GM23248 (cell line): Measurements from ENCODE around the gene MED22. TPM values are rescaled to one million over a fixed set of nuclear protein-coding genes. Genes with fewer than 3 reads are reported as not detected.
"Not testable (repeated sequence)": the region's sequence is repeated elsewhere in the genome, so short reads cannot be mapped to it uniquely, and the experiment has no call there.

ENCODE experiments used
- DNase-seq: peaks from one replicate; pipeline ENCODE4 v3.0.0-alpha.2; 2015
- H2AFZ ChIP-seq: fragments of 200-600 bp; sonication (generic); 2 replicates; pipeline ENCODE4 v1.6.1; 2016; ENCODE audit warnings: antibody characterized with exemption
- H3F3A ChIP-seq: fragments of 200-600 bp; sonication (generic); 2 replicates; pipeline ENCODE4 v1.6.1; 2016; ENCODE audit warnings: mild to moderate bottlenecking, antibody characterized with exemption, mixed run types; ENCODE audit not compliant: insufficient read depth
- H3K27ac ChIP-seq: fragments of 200-600 bp; sonication (generic); 2 replicates; pipeline ENCODE4 v1.5.1; 2016; ENCODE audit warnings: mild to moderate bottlenecking
- H3K27me3 ChIP-seq: fragments of 200-600 bp; sonication (generic); replicated peaks from 2 replicates; pipeline ENCODE4 v1.6.1; 2016; ENCODE audit warnings: mild to moderate bottlenecking; ENCODE audit not compliant: insufficient read depth
- H3K36me3 ChIP-seq: fragments of 200-600 bp; sonication (generic); 2 replicates; pipeline ENCODE4 v1.6.1; 2016; ENCODE audit warnings: low read depth, mild to moderate bottlenecking
- H3K4me1 ChIP-seq: fragments of 200-600 bp; sonication (generic); 2 replicates; pipeline ENCODE4 v1.6.1; 2016; ENCODE audit warnings: mild to moderate bottlenecking; ENCODE audit not compliant: insufficient read depth
- H3K4me2 ChIP-seq: fragments of 200-600 bp; sonication (generic); one replicate; pipeline ENCODE4 v1.6.1; 2016; ENCODE audit warnings: mild to moderate bottlenecking; ENCODE audit not compliant: unreplicated experiment
- H3K4me3 ChIP-seq: fragments of 200-600 bp; sonication (generic); 2 replicates; pipeline ENCODE4 v1.5.1; 2016; ENCODE audit warnings: mild to moderate bottlenecking
- H3K79me2 ChIP-seq: fragments of 200-600 bp; sonication (generic); 2 replicates; pipeline ENCODE4 v1.6.1; 2016; ENCODE audit warnings: mild to moderate bottlenecking; ENCODE audit not compliant: insufficient read depth
- H3K9ac ChIP-seq: fragments of 200-600 bp; sonication (generic); 2 replicates; pipeline ENCODE4 v1.6.1; 2016; ENCODE audit warnings: mild to moderate bottlenecking
- H3K9me2 ChIP-seq: fragments of 200-600 bp; sonication (generic); 2 replicates; pipeline ENCODE4 v1.6.1; 2016; ENCODE audit warnings: mixed run types, mild to moderate bottlenecking, moderate library complexity; ENCODE audit not compliant: insufficient read depth
- H3K9me3 ChIP-seq: fragments of 200-600 bp; sonication (generic); one replicate; pipeline ENCODE4 v1.6.1; 2017; ENCODE audit warnings: low read depth
- H4K20me1 ChIP-seq: fragments of 200-600 bp; sonication (generic); 2 replicates; pipeline ENCODE4 v1.6.0; 2016; ENCODE audit not compliant: insufficient read depth
- EZH2 ChIP-seq: fragments of 200-600 bp; sonication (generic); IDR thresholded peaks from 2 replicates; pipeline ENCODE4 v1.6.1; 2018; ENCODE audit warnings: antibody characterized with exemption, mild to moderate bottlenecking; ENCODE audit not compliant: insufficient read depth, poor library complexity, severe bottlenecking
- EZH2phosphoT487 ChIP-seq: fragments of 200-600 bp; sonication (generic); IDR thresholded peaks from 2 replicates; pipeline ENCODE4 v1.6.1; 2018; ENCODE audit warnings: antibody characterized with exemption, moderate library complexity, mild to moderate bottlenecking, low read depth; ENCODE audit not compliant: insufficient read depth
- WGBS, 2 experiments: methylation state at CpG; one replicate each; pipeline ENCODE4 v1.1.6; 2015 to 2017; ENCODE audit warnings: low lambda C conversion rate in 2 of 2, low coverage in 1 of 2; ENCODE audit errors: missing lambda C conversion rate in 2 of 2; 5-methylcytosine and 5-hydroxymethylcytosine counted together
- in situ Hi-C: fragments of 300-500 bp; cut with MboI; formaldehyde crosslinking; loops from 2 replicates; pipeline ENCODE4 v1.15.0; 2020
- polyA plus RNA-seq: library from polyadenylated mRNA; unstranded; fragments of >200 nt; fragmentation: Nextera tagmentation; extraction: Ambion mirVana; gene quantifications from 2 replicates; pipeline ENCODE4 v1.2.1, GENCODE V29; 2016
- total RNA-seq: library from RNA; depleted of rRNA; stranded (reverse); fragments of >200 nt; shearing (Covaris generic); gene quantifications from 2 replicates; pipeline ENCODE4 v1.2.3, GENCODE V29; 2014

The MED22 gene
- total and polyA plus RNA-seq, 2 experiments from 2014 or later: 14.1 to 28.6 TPM

DNA sequence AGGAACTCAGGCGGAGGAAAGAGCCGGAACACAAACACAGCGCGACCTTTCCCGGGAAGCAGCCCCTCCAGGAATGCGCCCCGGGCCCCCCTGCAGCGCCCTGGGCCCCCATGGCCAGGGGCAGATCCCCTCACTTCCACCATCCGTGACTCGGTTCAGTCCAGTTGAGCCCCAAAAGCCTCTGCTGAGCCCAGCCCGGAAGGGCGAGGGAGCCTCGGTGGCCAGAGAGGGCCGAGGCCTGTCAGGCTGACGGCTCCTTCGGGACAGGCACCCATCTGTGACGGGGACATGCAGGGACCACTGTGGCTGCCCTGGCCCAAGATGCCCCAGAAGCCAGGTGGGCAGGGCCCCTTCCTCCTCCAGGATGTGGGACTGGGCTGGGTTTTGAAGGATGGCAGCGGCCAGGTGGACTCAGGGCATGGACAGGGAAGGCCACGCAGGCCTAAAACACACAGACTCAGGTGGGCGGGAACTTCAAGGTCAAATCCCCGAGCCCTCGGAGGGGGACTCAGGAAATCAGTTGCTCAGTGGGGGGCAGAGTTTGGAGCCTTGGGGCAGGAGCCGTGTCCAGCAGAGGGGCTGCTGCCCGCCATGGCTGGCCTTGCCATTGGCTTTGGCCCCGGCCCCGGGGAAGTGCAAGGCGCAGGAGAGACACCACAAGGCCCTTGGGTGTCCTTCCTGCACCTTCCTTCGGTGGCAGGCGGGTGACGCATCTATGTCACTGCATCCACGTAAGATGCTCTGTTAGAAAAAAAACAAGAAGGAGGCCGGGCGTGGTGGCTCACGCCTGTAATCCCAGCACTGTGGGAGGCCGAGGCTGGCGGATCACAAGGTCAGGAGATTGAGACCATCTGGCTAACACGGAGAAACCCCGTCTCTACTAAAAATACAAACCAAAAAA is 43.2 kb downstream of the MED22 start:
- Histone ChIP-seq H3K79me2 (no peaks in the 10 kb centered on the region), H2AFZ (no peak overlapping the region), H3K4me1 (no peaks in the 10 kb centered on the region), H3K36me3 (no peaks in the 10 kb centered on the region), H3K27ac (no peak overlapping the region), H3K9me3 (no peaks in the 10 kb centered on the region), H3K9ac (no peak overlapping the region), H3K4me3 (no peak overlapping the region), H4K20me1 (no peaks in the 10 kb centered on the region), H3K9me2 (no peaks in the 10 kb centered on the region), H3F3A (no peaks in the 10 kb centered on the region), H3K27me3 (peaks cover 23% of the 10 kb centered on the region), H3K4me2 (no peak overlapping the region)
- no peak for DNase-seq
- no peak for TF ChIP-seq EZH2
- TF ChIP-seq EZH2phosphoT487: no peak
- 67 to 71% methylated on average over 29 to 36 of the region's 38 CpGs for WGBS, 2 experiments
- in situ Hi-C loops: no loop called here

DNA sequence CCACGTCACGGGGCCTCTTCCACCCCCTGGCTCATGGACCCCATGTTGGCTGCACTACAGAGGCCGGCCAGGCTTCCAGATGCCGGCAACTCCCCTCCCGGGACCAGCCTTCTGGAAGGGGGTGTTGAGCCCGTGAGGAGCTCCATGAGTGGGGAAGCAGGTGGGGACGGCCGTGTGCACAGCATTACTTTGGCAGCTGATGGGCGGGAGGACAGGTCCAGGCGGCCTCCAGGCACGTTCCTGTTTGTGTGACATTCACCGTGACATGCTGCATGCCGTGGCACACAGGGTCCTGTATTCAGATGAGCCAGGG is 43.8 kb downstream of the MED22 start:
- Histone ChIP-seq H3K4me1 (no peaks in the 10 kb centered on the region), H3K27me3 (peaks cover 29% of the 10 kb centered on the region), H3K4me2 (no peak overlapping the region), H2AFZ (no peak overlapping the region), H3F3A (no peaks in the 10 kb centered on the region), H3K9me2 (no peaks in the 10 kb centered on the region), H3K9me3 (no peaks in the 10 kb centered on the region), H3K79me2 (no peaks in the 10 kb centered on the region), H3K36me3 (no peaks in the 10 kb centered on the region), H4K20me1 (no peaks in the 10 kb centered on the region), H3K27ac (no peak overlapping the region), H3K9ac (no peak overlapping the region), H3K4me3 (no peak overlapping the region)
- in situ Hi-C loops: no loop called here
- no peak for DNase-seq
- 11 to 13% methylated on average over 9 to 13 of the region's 13 CpGs for WGBS, 2 experiments
- TF ChIP-seq EZH2phosphoT487 (no peak), EZH2 (no peak)

DNA sequence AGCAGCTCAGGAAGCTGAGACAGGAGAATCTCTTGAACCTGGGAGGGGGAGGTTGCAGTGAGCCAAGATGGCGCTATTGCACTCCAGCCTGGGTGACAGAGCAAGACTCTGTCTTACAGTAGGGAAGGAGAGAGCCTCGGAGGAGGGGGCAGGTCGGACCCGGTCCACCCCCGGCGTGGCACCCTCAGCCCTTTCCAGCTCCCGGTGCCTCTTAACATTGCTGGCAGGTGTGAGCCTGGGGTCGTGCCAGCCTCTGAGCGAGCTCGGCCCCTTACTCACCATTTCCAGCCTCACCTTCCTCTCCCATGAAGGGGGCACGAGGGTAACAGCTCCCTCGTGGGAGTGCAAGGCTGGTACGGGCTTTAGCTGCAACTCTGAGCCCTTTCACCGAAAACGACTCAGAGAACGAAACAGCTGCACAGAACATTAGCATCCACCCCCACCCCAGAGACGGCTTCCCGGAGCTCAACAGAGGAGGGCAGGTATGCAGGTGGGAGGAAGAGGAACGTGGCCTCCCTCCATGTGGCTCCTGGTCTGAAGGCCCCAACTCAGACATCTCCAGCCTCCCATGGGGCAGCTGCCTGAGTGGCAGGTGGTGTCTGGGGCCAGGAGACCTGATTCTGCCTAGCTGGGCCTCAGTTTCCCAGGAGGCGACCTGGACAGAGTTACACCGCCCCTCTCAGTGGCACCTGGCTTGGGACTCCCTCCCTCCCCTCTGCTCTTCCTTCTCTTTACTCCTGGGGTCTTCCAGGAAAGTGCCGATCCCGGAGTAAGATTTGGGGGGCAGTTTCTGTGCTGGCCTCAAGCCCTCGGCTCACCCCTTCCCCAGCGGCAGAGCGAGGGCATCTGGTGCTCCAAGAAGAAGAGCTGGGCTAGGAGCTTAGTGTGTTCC is 44.4 kb downstream of the MED22 start:
- Histone ChIP-seq H3K4me1 (no peaks in the 10 kb centered on the region), H3K27me3 (peaks cover 30% of the 10 kb centered on the region), H3K9ac (no peak overlapping the region), H3K9me3 (no peaks in the 10 kb centered on the region), H4K20me1 (no peaks in the 10 kb centered on the region), H3K27ac (no peak overlapping the region), H3K4me3 (no peak overlapping the region), H3K36me3 (no peaks in the 10 kb centered on the region), H2AFZ (no peak overlapping the region), H3K9me2 (no peaks in the 10 kb centered on the region), H3F3A (no peaks in the 10 kb centered on the region), H3K4me2 (no peak overlapping the region), H3K79me2 (no peaks in the 10 kb centered on the region)
- WGBS, 2 experiments: 31 to 42% methylated on average over 23 to 26 of the region's 26 CpGs
- DNase-seq: no peak
- TF ChIP-seq EZH2: no peak
- TF ChIP-seq EZH2phosphoT487: no peak
- in situ Hi-C loops: no loop called here

DNA sequence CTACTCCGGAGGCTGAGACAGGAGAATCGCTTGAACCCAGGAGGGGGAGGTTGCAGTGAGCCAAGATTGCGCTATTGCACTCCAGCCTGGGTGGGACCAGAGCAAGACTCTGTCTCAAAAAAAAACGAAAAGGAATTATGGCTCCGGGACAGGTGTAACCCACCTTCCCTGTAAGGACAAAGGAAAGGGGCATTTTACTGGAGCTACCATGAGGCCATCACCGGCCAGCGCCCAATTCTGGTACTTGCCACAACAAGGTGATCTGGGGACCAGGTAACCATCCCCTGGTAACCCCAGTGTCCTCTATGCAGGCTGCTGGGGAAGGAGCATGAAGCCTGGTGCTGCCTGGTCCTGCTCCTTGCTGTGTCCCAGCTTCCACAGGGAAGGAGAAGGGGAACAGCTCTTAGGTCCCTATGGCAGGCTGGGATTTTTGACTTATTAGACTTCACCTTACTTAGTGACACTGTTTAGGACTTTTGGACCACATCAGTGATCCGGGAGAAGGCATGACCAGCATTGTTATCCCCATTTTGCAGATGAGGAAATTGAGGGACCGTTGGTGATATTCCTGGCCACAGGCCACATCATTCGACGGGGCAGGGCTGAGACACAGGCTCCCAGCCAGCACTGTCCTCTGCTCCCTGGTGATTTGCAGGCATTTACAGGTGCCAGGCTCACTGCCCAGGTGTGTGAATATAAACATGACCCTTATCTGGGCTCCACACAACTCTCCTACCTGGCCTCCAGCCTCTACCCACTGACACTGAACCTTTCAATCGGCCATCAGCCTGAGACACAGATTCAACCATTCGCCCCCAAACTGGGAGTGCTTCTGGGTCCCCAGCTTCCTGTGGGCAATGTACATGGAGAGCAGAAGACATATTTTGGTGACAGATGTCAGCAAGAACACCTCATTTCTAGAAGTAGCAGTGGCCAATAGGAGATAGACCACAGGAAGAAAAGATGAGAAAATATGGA is 46.4 kb downstream of the MED22 start:
- Histone ChIP-seq H3K9me3 (no peaks in the 10 kb centered on the region), H3K4me1 (no peaks in the 10 kb centered on the region), H3K79me2 (no peaks in the 10 kb centered on the region), H3K27ac (no peak overlapping the region), H3K36me3 (no peaks in the 10 kb centered on the region), H3K9me2 (no peaks in the 10 kb centered on the region), H4K20me1 (no peaks in the 10 kb centered on the region), H3K27me3 (peaks cover 29% of the 10 kb centered on the region), H3K4me3 (no peak overlapping the region), H3F3A (no peaks in the 10 kb centered on the region), H3K4me2 (no peak overlapping the region), H3K9ac (no peak overlapping the region), H2AFZ (no peak overlapping the region)
- in situ Hi-C loops: no loop called here
- TF ChIP-seq EZH2phosphoT487 (no peak), EZH2 (no peak)
- no peak for DNase-seq
- WGBS, 2 experiments: 55 to 56% methylated on average over 13 of the region's 13 CpGs

DNA sequence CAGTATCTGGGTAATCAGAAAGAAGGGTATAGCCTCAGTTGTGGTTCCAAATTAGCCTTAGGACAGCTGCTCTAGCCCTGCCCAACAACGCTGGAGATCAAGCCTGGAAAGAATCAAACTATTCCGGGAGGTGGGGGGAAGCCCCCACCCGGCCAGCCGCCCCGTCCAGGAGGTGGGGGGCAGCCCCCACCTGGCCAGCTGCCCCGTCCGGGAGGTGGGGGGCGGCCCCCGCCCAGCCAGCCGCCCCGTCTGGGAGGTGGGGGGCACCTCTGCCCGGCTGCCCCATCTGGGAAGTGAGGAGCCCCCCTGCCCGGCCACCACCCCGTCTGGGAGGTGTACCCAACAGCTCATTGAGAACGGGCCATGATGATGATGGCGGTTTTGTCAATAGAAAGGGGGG is 47.9 kb downstream of the MED22 start:
- H3K79me2 ChIP-seq, DNase-seq, H3K9me3 ChIP-seq, H3K4me3 ChIP-seq, H3K4me2 ChIP-seq, H4K20me1 ChIP-seq, H3K4me1 ChIP-seq, H3K27ac ChIP-seq, H3F3A ChIP-seq, H2AFZ ChIP-seq, H3K36me3 ChIP-seq, in situ Hi-C loops, H3K9ac ChIP-seq, H3K9me2 ChIP-seq: not testable (repeated sequence)
- H3K27me3 ChIP-seq: peaks cover 37% of the 10 kb centered on the region
- WGBS, 2 experiments: 14 to 33% methylated on average over 4 to 14 of the region's 16 CpGs
